RCC 7860 (cell line): ENCODE measurements around the gene PREX1.

Experiments used
- DNase-seq: peaks from one replicate; pipeline ENCODE4 v3.0.0-alpha.2; 2015; ENCODE audit warnings: low spot score
- FAIRE-seq: peaks from 2 replicates; lab custom pipeline; 2012; peaks lifted over from hg19 to GRCh38; lab: Jason Lieb, UNC

PREX1 gene

DNA sequence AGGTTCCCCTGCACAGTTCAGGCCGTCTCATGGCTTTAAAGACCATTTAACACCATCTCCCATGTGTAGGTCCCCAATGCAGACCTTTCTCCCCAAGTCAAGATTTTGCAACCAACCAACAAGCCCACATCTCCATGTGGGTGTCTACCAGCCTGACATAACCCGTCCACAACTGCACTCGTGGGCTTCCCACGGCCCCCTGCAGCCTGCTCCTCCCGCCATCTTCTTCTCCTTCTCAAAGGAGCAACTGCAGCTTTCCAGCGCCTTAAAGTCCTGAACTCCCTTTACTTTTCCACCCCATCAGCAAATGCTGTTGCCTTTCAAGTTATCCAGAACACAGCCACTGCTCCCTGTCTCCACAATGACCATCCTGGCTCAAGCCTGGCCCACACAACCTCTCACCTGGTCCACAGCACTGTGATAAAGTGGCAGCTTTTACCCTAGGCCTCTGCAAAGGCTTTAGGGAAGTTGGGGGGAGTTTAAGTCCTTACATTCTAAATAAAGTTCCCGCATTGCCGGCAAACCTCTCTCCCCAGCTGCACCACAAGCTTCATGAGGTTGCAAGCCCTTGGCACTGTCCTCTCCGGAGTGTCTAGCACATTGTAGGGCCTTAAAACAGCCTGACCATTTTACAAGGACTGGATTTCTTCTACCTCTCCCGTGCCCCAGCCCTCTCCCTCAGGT, 140.5 kb downstream of the PREX1 start:
- FAIRE-seq = no peak
- DNase-seq = no peak

GRCh38 chr20:48686238-48687116, 141.3 kb downstream of the PREX1 start:
- FAIRE-seq = no peak
- no peak for DNase-seq

DNA sequence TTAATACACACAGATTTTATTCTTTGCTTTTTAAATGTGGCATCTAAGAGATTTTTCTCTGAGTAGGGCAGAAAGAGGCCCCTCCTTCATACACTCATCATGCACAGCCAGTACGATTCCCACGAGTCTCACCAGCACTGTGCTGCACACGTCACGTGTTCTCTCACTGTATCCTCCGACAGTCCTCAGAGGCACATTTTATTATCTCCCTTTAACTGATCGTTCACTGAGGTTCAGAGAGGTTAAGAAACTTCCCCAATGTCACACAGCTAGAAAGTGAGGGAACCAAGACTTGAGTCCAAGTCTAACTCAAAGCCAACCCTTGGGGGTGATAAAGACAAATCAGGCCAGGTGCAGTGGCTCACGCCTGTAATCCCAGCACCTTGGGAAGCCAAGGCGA, 142.5 kb downstream of the PREX1 start:
- FAIRE-seq = no peak
- no peak for DNase-seq

- DNase-seq (no peak), FAIRE-seq (no peak)
Observed at GRCh38 chr20:48684501-48685041, 143.2 kb downstream of the PREX1 start.

GRCh38 chr20:48683467-48684175, 144.2 kb downstream of the PREX1 start:
- no peak for FAIRE-seq
- DNase-seq = no peak

DNA sequence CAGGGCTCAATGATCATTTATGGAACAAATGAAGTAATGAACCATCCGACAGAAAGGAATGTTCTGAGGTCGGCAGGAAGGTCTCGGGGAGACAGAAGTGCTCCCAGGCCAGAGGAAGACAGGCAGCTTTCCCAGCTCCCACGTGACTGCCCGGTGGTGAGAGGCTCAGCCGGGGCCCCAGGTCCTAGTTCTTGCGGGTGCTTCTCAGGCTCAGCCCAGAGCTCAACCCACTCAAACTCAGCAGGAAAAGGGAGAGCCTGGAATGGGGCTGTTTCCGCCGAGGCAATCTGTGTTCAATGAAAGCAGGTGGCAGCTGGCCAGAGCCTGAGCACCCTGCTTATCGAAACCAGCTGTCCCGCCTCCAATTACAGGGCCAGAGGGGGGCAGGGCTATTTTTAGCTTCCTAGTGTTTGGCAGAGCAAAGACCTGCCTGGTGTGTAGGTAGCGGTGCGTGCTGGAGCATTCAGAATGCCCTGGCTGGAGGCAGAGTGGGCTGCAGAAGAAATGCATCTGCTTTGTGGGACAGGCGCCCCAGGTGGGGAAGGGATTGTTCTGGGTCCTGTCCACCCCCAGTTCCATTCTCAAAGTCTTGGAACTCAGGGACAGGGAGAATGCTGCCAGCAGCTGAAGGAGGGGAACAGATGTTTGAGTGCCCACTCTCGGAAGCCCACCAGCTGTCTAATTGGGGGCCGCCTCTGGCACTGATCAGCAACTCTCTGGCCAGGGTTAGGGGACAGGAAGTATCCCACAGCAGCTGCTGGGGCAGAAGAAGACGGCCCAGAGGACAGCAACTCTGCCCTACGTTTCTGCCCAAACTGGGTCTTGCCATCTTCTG, 145.1 kb downstream of the PREX1 start:
- DNase-seq (no peak), FAIRE-seq (no peak)

- no peak for FAIRE-seq
- DNase-seq = no peak
Observed at GRCh38 chr20:48681873-48682426, 145.8 kb downstream of the PREX1 start.

- no peak for DNase-seq
- FAIRE-seq = no peak
Observed at GRCh38 chr20:48681201-48681872, 146.5 kb downstream of the PREX1 start.

- no peak for DNase-seq
- no peak for FAIRE-seq
Observed at GRCh38 chr20:48680650-48681049, 147.1 kb downstream of the PREX1 start.

GRCh38 chr20:48679599-48679998, 148.2 kb downstream of the PREX1 start:
- DNase-seq (no peak), FAIRE-seq (no peak)

GRCh38 chr20:48679011-48679410, 148.8 kb downstream of the PREX1 start:
- DNase-seq = no peak
- FAIRE-seq = no peak

DNA sequence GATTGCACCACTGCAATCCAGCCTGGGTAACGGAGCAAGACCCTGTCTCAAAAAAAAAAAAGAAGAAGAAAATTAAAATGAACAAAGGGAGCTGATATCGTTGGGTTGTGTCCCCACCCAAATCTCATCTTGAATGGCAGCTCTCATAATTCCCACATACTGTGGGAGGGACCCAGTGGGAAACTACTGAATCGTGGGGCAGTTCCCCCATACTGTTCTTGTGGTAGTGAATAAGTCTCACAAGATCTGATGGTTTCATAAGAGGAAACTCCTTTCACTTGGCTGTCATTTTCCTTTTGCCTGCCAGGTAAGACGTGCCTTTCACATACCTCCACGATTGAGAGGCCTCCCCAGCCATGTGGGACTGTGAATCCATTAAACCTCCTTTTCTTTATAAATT, 149.4 kb downstream of the PREX1 start:
- FAIRE-seq (no peak), DNase-seq (no peak)

DNA sequence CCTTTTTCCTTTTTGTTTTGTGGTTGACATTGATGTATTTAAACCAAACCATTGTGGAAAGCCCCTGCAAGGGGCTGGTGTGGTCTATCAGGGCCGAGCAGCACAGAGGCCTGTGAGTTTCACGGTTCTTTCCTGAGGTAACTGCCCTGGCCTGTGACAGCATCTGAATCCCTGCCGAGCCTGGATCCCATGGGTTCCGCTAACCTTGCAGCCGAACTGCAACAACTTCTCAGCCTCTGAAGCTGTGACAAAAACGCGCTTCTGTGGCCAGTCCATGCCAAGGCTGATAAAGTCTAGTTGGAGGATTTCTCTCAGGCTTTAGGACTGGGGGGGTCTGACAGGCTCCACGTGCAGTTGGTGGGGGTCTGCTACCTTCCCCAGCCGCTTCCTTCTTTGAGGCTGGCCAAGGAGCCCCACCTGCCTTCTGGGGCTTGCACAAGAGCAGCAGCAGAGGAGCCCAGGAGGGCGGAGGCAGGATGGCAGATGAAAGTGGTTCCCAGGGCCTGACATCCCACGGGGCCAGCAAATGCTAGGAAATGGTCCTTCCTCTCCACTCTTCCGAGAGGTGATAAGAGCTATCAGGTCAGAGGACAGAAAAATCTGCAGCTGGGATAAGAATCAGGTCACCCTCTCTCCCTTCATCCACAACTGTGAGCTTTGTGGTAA, 150.9 kb downstream of the PREX1 start:
- FAIRE-seq = no peak

DNA sequence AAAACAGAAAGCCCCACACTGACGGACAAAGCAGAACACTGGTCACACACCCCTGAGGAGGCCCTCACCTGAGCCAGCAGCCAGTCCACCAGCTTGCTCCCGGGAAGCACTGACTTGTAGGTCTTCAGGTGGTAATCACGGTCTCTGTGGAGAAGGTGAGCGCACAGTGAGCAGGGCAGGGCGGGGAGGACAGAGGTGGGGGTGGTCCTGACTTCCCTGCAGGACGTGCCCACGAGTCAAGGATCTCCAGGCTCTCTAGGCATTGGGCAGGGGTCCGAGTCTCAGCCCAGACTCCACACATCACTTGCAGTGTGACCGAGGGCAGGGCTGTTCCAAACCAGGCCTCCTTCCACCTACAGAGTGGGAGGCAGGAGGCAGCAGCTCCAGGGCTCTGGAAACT, 151.7 kb downstream of the PREX1 start:
- DNase-seq = no peak
- no peak for FAIRE-seq

More for the DNA sequence above, 150.9 kb downstream of the PREX1 start:
- no peak for DNase-seq

DNA sequence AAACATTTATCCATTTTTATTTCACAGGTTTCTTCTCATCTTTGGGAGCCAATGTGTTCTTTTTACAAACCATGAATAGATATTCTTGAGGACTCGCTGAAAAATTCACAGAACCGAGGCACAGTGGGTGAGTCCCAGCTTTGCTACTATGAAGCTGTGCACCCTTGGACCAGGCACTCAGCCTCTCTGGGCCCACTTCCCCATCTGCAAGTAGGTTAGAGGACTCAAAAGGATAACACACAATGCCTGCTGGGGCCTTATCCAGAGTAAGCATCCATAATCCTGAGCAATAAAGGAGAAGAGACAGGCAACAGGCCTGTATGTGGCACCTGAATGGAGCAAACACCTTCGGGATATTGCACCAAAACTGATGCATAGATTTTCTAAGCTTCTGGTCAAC, 153.3 kb downstream of the PREX1 start:
- DNase-seq (no peak), FAIRE-seq (no peak)

GRCh38 chr20:48673507-48673906, 154.3 kb downstream of the PREX1 start:
- no peak for FAIRE-seq
- DNase-seq = no peak

DNA sequence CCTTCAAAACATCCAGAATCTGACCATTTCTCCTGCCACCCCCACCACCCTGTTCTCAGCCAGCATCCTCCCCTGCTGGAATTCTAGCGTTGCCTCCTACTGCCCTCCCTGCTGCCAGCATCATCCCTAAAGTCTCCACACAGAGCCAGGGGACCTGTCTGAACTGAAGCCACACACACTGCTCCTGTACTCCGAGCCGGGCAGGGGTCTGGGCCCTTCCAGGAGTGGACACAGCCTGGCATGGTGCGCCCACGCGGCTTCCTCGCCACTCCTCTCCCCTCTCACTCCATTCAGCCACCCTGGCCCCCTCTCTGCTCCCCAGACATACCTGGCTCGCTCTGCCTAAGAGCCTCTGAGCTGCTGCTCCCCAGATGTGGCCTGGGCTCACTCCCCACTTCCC, 155.5 kb downstream of the PREX1 start:
- DNase-seq = no peak
- FAIRE-seq = no peak

DNA sequence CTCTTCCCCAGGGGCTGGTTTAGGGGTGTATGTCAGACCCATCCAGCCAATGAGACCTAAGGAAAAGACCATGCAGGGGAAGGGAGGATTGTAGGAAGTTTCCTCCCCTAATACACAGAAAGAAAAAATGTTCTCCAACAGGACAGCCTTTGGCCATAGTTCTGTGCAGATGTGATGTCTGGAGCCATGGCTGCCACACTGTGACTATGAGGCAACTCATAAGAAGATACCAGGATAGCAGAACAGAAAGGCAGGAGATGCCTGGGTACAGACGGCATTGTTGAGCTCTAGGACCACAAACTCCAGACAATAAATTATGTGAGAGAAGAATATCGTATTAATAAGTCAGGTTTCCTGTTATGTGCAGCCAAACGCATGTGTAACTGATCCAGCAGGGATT, 156.7 kb downstream of the PREX1 start:
- DNase-seq = no peak
- FAIRE-seq = no peak

DNA sequence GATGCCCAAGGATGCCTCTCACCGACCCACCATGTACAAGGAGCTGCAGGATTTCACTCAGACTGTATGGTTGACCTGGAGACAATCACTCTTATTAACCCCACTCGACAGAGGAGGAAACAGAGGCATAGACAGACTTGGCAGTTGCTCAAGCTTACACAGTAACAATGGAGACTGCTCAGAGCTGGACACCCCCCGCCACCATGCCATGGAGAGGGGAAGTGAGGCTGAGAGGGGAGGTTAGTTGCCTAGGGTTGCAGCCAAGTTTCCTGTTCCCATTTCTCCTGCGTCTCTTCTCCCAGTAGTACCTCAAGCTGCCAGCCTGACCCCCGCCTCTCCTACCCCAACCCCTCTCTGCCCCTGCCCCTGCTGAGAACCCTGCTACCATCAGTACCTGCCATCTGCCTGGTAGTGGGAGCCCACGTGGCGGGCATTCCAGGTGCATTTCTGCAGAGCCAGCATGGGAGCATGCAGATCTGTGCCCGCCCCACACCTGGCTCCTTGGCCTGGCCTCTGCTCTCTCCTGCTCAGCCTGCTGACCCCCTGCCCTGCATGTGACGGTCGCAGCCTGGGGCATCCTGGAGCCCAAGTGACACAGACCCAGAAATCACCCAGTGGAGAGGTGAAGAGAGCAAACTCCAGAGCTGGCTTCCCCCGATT, 157.7 kb downstream of the PREX1 start:
- DNase-seq (no peak), FAIRE-seq (no peak)
